Colonic mucosa (tissue), 4 donors: ENCODE results near the gene DGKD. TPM values are rescaled to one million over a fixed set of nuclear protein-coding genes. Genes with fewer than 3 reads are reported as not detected.

Experiments
- DNase-seq: peaks from one replicate; pipeline ENCODE4 v3.0.0-alpha.2; 2020
- H3K27ac ChIP-seq: fragments of 200-600 bp; one replicate; pipeline ENCODE4 v1.8.0; 2021
- H3K27me3 ChIP-seq: fragments of 200-600 bp; one replicate; pipeline ENCODE4 v1.8.0; 2021
- H3K36me3 ChIP-seq: fragments of 200-600 bp; one replicate; pipeline ENCODE4 v1.8.0; 2021
- H3K4me1 ChIP-seq: fragments of 200-600 bp; one replicate; pipeline ENCODE4 v1.8.0; 2021; ENCODE audit warnings: mild to moderate bottlenecking
- H3K4me3 ChIP-seq: fragments of 200-600 bp; one replicate; pipeline ENCODE4 v1.8.0; 2021
- H3K9ac ChIP-seq, 2 donors: one replicate each; pipeline ENCODE4 v1.7.0; 2013; ENCODE audit warnings: control low read depth in 2 of 2, low read depth in 2 of 2, low read length in 2 of 2
- H3K9me3 ChIP-seq: fragments of 200-600 bp; one replicate; pipeline ENCODE4 v1.8.0; 2021
- intact Hi-C: fragments of 100-400 bp; cut with DNase I; formaldehyde crosslinking; loops from one replicate; pipeline ENCODE4 v1.14.1; 2022
- total RNA-seq, 2 donors: library from RNA; stranded (reverse); fragmentation: NEBNext Ultra II Directional in 1 of 2; extraction: Animal tissue kit (Norgen Biotek cat#: 25700) in 1 of 2; gene quantifications; one replicate each; pipeline ENCODE4 v1.2.1, GENCODE V29; 2021
- TF ChIP-seq, protein P1 (sequence below): fragments of 200-600 bp; IDR thresholded peaks from one replicate; pipeline ENCODE4 v1.8.0; 2022; ENCODE audit warnings: antibody characterized with exemption, mild to moderate bottlenecking
- donor health status: healthy.
- donor health status: DM: no; HTN: no; CAD: no.
- donor health status: DM: no; HTN: no; CAD: no.

Gene DGKD
- total RNA-seq, 2 donors from 2014 or later, result 64.4 to 94.6 TPM

DNA sequence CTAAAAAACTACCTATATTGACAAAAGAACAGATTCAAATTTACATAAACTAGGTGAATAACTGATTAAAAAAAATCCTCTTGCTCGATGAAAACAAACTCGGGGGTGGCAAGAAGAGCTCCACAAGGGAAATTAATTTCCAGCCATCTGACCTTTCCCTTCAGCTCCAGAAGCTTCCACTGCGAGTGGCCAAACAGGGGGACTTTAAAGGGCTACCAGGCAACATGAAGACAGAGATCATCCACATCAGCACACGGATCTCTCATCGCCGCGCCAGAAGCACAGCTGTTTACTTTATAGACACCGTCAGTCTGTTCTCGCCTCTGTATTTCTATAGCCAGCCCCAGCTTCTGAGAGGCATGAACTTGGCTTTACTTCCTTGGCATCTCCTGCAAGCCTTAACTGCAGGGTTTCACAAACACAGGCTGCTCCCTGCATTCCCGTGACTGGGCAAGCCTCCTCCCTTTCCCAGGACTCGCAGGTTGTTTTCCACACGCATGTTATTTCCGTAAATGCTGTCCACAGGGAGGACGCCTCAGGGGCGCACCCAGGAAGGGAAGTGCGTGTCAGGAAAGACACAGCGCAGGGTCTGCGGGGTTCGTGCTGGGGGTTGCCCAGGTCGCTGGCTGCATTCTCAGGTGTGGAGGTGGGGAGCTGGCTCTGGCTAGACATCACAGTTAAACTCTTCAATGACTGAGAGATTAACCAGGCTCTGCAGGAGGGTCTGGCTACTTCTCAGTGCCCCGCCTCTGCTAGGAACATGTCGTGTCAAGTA, 127.3 kb downstream of the DGKD start:
- Histone ChIP-seq H3K4me3 (no peak overlapping the region), H3K36me3 (no peaks in the 10 kb centered on the region), H3K27ac (no peak overlapping the region), H3K9me3 (no peaks in the 10 kb centered on the region), H3K4me1 (no peaks in the 10 kb centered on the region), H3K27me3 (no peaks in the 10 kb centered on the region), H3K9ac (no peak overlapping the region)
- intact Hi-C loops, result no loop called here
- TF ChIP-seq, protein P1, sequence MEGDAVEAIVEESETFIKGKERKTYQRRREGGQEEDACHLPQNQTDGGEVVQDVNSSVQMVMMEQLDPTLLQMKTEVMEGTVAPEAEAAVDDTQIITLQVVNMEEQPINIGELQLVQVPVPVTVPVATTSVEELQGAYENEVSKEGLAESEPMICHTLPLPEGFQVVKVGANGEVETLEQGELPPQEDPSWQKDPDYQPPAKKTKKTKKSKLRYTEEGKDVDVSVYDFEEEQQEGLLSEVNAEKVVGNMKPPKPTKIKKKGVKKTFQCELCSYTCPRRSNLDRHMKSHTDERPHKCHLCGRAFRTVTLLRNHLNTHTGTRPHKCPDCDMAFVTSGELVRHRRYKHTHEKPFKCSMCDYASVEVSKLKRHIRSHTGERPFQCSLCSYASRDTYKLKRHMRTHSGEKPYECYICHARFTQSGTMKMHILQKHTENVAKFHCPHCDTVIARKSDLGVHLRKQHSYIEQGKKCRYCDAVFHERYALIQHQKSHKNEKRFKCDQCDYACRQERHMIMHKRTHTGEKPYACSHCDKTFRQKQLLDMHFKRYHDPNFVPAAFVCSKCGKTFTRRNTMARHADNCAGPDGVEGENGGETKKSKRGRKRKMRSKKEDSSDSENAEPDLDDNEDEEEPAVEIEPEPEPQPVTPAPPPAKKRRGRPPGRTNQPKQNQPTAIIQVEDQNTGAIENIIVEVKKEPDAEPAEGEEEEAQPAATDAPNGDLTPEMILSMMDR, result no peak
- no peak for DNase-seq

DNA sequence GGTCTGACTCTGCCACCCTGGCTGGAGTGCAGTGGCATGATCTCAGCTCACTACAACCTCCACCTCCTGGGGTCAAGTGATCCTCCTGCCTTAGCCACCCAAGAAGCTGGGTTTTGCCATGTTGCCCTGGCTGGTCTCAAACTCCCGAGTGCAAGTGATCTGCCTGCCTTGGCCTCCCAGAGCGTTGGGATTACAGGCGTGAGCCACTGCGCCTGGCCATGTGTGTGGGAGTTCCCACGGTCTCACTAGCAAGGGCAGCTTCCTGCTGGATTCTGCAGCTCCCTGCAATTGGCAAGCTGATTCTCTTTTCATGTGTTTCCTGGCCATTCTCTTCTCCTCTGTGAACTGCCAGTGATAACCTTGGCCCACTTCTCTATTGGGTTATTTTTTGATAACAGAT, 128.3 kb downstream of the DGKD start:
- intact Hi-C loops, result no loop called here
- Histone ChIP-seq H3K4me3 (no peak overlapping the region), H3K27me3 (no peaks in the 10 kb centered on the region), H3K4me1 (no peaks in the 10 kb centered on the region), H3K9ac (no peak overlapping the region), H3K36me3 (no peaks in the 10 kb centered on the region), H3K9me3 (no peaks in the 10 kb centered on the region), H3K27ac (no peak overlapping the region)
- no peak for DNase-seq
- TF ChIP-seq, protein P1, result no peak

DNA sequence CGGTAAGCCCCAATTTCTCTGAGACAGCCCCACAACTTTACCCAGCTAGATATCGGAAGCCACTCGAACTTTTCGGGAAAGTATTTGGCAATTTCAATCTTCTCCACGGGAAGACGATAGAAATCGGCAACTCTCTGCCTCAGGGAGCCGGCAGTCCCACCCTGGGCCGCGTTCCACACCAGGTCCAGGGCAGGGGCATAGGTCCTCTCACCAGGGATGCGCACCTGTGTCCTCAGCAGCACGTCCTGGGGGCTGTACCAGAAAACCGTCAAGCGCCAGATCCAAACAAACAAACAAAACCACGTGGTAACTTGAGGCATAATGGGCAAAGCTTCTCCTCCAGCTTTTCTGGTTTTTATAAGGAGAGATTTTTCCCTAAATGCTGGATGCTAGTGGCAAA, 131.4 kb downstream of the DGKD start:
- no peaks in the 10 kb centered on the region for H3K27me3 ChIP-seq
- intact Hi-C loops, result no loop called here
- H3K9me3 ChIP-seq, result no peaks in the 10 kb centered on the region
- H3K27ac ChIP-seq, result no peak overlapping the region
- TF ChIP-seq, protein P1, result no peak
- no peak overlapping the region for H3K9ac ChIP-seq
- no peak overlapping the region for H3K4me3 ChIP-seq
- H3K4me1 ChIP-seq, result no peaks in the 10 kb centered on the region
- no peak for DNase-seq
- H3K36me3 ChIP-seq, result no peaks in the 10 kb centered on the region

DNA sequence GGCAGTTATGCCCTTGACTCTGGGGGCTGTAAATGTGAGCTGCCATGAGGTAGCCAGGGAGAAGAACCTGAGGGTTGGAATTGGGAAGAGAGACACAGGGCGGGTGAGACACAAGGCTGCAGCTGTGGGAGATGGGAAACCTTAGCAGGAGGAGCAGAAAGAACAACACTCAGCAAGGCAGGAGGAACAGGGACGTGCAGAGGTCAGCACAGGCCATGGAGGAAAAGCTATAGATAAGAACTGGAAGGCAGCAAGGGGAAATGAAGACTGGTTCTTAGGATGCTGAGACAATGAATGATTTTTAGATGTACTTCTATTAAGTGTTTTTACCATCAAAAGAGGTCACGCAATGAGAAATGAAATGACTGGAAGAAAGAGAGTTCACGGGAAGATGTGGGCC, 132.1 kb downstream of the DGKD start:
- Histone ChIP-seq H3K4me1 (no peaks in the 10 kb centered on the region), H3K27me3 (no peaks in the 10 kb centered on the region), H3K4me3 (no peak overlapping the region), H3K9me3 (no peaks in the 10 kb centered on the region), H3K9ac (no peak overlapping the region), H3K27ac (no peak overlapping the region), H3K36me3 (no peaks in the 10 kb centered on the region)
- TF ChIP-seq, protein P1, result no peak
- intact Hi-C loops, result no loop called here
- no peak for DNase-seq

DNA sequence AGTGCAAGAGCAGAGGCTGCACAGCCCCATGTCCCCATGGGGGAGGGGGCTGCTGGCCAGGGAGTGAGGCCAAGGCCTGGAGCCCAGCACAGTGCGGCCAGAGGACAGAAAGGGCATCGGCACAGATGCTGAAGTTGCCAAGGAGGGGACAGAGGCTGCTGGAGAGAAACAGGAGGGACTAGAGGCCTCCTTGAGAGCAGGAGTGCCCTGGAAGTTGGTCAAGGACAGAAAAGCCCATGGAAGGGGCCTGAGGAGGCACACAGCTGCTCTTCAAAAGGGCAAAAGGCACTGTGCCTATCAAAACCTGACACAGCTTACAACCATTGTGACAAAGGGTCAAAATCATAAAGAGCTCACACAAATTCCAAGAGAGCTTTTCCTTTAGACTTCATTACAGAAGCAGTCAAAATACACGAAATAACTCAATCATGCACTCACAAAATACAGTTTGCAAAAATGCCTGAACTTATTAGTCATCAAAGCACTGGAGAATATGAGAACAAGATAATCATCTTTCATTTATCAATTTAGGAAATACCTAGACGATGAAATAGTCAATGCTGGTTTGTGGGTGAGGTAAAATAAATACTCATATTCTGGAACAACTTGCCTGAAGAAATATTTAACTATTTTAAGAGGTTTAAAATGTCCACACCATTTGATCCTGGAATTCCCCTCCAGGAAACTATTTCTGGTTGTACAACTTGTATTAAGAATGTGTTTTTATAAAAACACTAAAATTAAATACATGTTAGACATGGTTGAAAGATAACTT, 132.7 kb downstream of the DGKD start:
- H3K9ac ChIP-seq, result no peak overlapping the region
- no peak overlapping the region for H3K4me3 ChIP-seq
- intact Hi-C loops, result no loop called here
- TF ChIP-seq, protein P1, result no peak
- H3K9me3 ChIP-seq, result no peaks in the 10 kb centered on the region
- H3K36me3 ChIP-seq, result no peaks in the 10 kb centered on the region
- no peak for DNase-seq
- no peaks in the 10 kb centered on the region for H3K4me1 ChIP-seq
- no peaks in the 10 kb centered on the region for H3K27me3 ChIP-seq
- no peak overlapping the region for H3K27ac ChIP-seq
